HCEC 1CT (cell line): ENCODE data around the gene MFSD1.
A peak's percentile ranks its signal among the peaks of the same experiment; 100 is the strongest.

Experiments
- DNase-seq: peaks from one replicate; pipeline ENCODE4 v3.0.0-alpha.2; 2017

MFSD1 gene, protein sequence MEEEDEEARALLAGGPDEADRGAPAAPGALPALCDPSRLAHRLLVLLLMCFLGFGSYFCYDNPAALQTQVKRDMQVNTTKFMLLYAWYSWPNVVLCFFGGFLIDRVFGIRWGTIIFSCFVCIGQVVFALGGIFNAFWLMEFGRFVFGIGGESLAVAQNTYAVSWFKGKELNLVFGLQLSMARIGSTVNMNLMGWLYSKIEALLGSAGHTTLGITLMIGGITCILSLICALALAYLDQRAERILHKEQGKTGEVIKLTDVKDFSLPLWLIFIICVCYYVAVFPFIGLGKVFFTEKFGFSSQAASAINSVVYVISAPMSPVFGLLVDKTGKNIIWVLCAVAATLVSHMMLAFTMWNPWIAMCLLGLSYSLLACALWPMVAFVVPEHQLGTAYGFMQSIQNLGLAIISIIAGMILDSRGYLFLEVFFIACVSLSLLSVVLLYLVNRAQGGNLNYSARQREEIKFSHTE

DNA sequence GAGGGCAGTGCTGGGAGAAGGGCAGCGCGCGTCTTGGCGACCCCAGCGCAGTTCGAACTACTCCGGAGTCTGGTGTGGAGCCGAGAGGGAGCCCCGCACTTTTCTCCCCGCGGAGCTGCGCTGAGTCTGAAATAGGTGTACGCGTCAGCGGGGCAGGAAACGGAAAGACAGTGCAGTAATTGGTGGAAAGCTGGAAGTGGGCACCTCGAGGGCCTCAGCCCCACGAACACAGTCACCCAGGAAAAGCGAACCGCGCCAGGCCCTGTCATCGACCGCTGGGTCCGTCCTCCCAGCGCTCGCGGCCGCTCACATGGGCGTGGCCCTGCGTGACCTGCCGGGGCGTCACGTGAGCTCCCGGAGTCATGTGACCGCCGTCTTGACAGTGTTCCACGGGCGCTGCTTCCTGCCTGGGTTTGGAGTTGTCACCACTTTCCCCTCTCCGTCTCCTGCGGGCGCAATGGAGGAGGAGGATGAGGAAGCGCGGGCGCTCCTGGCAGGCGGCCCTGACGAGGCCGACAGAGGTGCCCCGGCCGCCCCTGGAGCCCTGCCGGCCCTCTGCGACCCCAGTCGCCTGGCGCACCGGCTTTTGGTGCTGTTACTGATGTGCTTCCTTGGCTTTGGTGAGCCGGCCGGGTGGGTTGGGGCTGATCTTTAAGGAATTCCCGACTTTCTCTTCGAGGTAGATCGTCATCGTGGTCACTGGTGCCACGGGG, at the start of gene MFSD1:
Gene MFSD1 (plus strand): TSS at position 359 of the 713 bp plus-strand sequence. CDS start 99 bp downstream, at position 458.
- DNase-seq = peak; percentile 91

DNA sequence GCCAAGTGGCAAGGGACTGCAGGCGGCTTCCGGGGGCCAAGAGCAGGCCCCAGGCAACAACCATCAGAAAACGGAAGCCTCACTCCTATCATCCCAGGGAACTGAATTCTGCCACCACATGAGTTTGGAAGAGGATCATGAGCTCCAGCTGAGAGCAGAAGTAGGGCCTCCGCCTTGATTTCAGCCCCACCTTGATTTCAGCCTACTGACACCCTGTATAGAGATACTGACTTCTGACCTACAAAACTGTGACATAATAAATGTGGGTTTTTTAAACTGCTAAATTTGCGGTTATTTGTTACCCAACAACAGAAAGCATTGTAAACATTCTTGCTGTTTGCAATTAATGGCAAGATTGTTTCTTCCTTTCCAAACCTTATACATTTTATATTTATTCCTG, 48.0 kb upstream of the MFSD1 start:
- no peak for DNase-seq

DNA sequence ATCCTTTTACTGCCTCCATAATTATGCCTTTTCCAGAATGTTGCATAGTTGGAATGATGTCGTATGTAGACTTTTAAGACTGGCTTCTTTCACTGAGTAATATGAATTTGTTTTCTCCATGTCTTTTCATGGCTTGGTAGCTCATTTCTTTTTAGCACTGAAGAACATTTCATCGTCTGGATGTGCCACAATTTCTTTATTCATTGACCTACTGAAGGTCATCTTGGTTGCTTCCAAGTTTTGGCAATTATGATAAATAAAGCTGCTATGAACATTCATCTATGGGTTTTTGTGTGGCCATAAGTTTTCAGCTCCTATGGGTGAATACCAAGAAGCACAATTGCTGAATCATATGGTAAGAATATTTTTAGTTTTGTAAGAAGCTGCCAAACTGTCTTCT, 46.4 kb upstream of the MFSD1 start:
- no peak for DNase-seq

DNA sequence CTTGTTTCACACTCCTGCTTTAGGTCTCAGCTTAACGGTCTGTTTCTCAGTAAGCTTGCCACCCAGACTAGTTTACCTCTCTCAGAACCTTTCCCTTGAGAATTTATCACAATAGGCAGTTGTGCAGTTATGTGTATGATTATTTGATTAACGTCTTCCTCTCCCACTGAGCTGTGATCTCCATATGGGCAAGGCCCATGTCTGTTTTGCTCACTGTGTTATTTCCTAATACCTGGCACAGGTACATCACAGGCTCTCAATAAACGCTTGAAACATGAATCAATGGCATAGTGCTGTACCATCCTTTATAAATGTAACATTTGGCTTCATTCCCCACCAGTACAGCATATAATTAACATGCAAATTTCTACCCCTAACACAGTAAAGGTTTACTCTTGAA, 40.5 kb upstream of the MFSD1 start:
- no peak for DNase-seq

DNA sequence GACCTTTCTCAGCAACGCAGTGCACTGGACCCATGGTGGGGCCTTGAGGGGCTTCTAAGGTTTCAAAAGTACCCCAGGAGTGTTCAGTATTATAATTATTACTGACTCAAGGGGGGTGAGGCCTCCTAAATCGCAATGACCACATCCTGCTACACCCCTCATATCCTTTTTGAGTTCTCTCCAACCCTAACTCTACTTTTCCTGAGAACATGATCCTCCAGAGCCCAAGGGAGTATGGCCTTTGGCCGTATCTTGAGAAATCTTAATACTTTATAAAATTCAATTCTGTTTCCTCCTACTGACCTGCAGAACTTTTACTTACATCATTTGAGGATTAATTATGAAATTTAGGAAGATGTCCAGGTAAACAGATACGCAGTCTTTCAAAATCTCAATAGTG, 39.2 kb upstream of the MFSD1 start:
- DNase-seq = no peak

DNA sequence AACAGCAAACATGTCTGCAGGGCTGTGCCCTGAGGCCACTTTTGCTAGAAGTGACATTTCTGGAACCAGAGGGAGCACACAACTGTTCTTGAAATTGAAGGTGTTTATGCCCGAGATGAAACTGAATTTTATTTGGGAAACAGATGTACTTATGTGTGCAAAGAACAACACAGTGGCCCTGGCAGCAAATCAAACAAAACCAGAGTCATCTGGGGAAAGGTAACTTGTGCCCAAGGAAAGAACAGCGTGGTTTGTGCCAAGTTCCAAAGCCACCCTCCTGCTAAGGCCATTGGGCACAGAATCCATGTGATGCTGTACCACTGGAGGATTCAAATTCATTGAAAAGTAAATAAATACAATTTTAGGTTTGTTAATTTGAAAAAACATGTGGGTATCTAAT, 38.4 kb upstream of the MFSD1 start:
- no peak for DNase-seq

DNA sequence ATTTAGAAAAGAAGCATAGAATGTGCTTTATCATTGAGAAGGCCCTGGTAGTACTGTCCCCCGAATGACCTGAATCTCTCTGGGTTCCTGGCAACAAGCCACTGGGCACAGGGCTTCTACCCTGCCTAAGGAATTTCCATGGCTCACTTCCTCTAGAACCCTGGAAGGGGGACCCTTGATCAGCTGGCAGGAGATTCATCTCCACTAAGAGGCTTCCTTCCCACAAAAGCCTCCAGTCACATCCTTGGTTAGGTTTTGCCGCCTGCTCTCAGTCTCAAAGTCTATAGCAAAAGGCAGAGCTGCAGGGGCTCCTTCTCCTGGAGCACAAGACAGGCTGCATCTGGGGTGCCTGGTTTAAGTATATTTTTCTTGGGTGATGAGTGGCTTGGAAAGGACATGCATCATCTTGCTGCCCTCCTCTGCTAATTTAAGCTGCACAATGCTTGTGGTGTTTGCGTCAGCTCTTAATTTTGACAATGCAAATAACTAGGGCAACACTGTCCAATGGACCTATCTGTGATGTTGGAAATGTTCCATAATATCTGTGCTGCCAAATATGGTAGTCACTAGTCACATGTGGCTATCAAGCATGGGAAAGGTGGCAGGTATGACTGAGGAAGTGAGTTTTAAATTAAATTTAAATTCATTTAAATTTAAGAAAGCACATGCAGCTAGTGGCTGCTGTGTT, 36.2 kb upstream of the MFSD1 start:
- no peak for DNase-seq

DNA sequence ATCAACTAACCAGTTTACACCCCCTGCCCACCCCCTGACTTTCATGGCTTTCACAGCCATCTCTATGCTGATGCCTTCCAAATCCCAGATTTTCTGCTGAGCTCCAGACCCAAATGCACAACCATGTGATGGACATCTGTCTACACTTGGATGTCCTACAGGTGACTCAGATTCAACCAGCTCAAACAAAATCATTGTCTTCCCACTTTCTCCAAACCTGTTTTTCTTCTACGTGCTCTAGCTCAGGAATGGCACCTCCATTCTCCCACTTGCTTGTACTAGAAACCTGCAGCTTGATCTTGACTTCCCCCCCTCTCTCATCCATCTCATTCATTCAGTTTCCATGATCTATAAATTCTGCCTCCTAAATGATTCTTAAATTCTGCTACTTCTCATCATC, 35.5 kb upstream of the MFSD1 start:
- DNase-seq = no peak

DNA sequence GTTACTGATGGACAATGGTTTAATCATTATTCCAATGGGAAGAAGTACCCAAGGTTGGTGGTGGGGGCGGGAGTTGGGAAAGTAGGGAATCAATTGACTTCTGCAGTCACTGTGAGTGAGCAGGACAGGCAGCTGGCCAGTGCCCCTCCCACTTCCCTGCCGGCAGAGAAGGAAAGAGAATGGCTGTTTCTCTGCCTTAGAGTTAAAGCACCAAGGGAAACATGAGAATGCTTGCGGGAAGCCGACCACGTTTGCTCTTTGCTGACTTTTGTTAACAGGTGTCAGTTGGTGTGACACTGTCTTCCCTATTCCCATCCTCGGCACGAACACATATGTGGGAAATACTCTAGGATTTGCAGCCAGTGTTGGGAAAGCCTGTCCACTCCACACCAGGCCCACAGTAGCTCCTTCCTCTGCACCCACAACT, 33.5 kb upstream of the MFSD1 start:
- peak; percentile 46 for DNase-seq

DNA sequence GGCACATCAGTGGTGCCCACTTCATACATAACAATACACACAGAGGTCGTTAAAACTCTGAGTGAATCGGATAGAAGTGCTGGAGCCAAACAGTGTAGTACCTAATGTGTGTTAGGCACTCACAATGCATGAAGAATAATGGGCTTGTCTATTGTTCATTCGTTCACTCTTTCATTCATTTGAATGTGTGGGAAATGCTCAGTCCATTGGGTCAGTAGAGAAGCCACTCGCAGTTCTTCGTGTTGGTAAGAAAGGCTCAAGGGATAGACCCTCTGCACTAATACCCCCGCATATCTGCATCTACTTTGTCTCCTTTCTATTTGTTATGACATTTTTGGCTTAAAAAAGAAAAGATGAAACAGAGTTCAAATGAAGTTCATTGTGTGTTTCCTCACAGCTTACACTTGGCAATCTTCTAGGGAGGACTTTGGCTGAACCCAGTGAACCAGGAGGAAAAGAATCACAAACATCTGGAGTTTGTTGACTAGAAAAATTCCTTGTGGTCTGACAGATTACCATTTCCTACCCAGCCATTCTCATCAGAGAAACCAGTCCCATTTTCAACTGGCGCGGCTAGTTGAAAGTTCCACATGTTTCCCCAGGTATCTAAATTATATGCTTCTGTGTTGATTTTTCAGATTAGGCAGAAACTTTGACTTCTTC, 32.8 kb upstream of the MFSD1 start:
- peak; percentile 94 for DNase-seq

DNA sequence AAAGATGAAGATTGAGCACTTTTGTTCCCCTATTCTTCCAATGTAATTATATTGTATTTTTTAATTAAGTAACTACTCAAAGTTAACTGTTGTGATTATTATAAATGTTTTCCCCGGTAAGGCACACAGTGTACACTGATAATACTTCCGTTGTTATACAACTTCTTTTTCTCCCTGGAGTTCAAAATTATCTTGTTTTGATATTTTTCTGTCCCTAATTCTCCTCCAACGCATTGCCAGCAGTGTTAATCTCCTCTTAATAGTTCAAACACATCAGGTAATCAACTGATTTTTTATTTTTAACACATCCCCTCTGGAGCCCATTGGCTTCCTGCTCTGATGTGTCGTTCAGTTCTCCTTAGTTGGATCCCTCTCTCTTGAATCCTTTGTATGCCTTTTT, 32.3 kb upstream of the MFSD1 start:
- DNase-seq = peak; percentile 3

DNA sequence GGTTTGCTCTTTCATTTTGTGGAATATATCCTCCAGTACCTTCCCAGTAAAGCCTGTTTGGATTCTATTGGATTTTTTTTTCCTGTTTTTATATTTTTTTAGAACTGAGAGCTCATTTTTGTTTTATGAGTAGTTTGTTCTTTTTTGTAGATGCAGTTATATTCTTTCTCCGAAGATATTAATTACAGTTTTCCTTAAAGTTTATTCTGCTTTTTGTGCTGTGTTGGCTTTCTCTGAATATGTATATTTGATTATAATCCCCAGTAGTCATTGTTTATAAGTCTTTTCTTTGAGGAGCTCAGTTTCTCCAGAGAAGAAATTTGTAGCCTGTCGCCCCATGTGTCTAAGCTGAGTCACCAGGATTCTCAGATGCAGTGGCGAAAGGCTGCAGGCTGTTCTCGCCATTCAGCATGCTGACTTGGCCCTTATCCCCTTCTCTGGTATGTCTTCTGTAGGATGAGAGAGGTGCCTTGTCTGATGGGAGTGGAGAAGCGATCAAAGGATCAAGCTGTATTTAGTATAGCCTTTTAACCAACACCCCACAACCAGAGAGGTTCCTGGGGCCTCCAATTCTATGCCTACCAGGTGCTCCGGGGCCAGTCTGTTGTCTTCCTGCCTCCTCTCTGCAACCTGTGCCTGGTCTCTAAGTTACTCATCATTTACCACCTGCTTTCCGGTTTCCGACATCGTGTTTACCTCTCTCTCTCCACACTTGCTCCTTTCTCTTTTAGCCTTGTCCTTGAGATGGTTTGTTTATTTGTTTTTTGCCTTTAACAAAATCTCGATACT, 31.7 kb upstream of the MFSD1 start:
- peak; percentile 84 for DNase-seq

DNA sequence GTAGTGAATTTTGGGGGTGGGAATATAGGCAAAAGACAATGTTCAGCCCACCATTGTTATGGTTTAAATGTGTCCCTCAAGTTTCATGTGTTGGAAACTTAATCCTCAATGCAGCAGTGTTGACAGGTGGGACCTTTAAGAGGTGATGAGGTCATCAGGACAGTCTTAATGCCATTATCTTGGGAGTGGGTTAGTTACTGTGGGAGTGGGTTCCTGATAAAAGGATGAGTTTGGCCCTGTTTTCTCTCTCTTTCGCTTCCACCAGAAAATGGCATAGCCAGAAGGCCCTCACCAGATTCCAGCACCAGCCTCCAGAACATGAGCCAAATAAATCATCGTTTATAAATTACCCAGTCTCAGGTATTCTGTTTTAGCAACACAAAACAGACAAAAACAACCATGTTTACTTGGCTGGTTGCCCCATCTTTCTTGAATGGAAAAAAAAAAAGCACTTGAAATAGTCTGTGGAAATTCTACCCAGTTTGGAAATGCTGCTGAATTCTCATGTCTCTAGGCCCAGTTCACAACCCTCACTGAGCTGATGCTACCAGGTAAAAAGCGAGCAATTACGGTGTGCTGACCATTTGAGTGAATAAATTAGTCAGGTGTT, 31.0 kb upstream of the MFSD1 start:
- no peak for DNase-seq

DNA sequence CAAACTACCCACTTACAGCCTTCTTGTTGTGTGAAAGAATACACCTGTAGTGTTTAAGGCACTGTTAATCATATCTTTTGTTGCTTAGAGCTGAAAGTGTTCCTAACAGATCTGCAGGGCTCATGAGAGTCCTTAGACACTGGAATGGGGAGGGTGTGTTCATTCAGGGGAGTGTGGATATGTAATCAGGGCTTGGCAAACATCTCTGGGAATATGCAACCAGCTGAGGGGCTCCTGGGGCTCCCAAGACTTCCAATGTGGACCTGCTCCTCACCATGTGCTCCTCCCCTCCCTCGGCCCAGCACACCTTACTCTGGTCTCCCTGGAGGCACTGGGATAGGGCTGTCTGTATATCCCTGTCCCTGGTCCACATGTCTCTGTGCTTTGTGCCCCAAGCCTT, 30.3 kb upstream of the MFSD1 start:
- DNase-seq = no peak

DNA sequence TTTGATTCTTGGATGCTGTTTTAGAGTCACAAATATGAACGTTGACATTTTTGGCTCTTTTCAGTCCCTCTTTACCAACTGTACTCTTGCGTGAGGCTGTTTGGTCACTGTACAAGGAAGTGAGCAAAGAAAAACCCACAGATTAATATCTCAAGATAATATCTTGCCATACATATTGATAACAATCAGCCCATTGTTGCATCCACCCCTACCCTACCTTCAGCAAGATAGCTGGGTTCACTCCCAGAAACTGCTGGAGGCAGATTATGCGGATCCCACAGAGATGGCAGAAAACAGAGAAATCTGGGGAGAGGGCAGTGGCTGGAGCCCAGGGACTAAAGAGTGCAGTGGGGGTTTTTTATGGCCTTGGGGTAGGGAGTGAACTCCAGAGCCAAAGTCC, 29.9 kb upstream of the MFSD1 start:
- DNase-seq = no peak

DNA sequence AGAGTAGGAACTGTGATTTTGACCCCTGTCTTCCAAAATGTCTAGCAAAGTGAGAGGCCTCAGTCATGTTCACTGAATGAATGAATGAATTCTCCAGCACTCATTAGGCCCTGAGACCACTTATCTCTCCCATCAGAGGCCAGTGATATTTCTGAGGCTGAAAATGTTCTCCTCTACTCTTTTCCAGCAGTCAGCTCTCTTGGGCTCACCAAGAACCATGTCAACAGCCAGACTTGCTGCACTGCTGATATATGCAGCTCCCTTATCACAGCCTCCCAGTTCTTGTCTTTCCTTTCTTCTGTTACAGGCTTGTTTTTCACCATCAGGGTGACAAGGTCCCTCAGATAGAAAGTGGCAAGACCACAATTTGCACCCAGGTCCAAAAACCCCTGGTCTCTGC, 28.7 kb upstream of the MFSD1 start:
- DNase-seq = no peak

DNA sequence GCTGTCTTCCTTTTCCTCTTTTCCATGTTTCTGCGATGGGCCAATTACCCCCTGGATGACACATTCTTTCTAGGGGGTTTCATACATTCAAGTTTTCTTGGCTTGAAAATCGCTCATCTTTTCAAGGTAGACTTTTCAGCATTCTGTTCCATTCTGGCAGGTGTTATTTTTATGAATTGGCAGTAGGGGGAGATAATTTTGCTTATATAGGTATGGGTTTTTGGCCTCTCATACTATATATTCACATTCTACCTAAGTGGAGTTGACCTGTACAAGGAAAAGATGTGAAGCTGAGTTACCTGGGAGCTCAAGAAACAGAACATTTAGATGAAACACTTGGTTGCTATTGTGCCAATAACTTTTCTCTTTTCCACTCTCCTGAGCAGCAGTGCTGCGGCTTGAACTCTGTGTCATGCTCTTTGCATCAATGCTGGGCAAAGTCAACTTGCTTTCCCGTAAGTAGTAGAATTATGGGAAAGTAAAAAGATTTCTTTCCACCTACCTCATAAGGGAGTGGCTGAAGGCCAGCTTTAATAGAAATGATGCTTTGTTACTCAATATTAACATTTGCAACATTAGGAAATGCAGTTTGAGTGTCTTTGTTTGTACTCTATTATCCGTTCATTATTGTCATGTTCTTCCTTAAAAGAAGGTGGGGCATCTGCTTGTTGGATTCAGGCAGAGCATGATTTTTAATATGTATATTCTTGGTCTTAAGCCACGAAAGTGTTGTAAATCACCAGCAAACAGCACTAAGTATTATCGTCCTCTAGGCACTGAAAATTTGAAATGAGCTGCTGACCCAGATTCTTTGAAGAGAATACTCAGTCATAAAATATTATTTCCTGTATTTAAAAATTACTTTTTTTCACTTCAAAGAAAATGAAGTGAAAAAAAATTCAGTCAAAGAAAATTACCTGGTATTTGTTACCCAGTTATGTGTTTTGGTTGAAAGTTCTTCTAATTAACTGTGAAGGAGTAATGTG, 27.7 kb upstream of the MFSD1 start:
- DNase-seq = no peak

DNA sequence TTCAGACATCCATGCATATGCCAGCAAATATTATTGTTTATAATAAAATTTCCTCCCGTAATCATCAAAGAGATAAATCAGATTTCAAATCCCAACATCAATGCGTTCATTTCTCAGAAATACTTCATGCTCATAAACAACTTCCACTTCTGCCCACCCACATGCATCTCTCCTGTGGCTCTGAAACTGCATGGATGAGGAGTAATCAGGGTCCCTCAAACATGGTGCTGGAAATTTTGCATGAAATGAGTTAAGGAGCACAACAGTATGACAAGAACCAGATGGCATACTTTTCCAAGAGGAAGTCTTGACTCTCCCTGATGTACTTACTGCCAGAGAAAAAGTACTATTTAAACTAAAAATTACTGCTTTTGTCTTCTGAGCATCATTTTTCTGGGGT, 26.9 kb upstream of the MFSD1 start:
- DNase-seq = no peak

DNA sequence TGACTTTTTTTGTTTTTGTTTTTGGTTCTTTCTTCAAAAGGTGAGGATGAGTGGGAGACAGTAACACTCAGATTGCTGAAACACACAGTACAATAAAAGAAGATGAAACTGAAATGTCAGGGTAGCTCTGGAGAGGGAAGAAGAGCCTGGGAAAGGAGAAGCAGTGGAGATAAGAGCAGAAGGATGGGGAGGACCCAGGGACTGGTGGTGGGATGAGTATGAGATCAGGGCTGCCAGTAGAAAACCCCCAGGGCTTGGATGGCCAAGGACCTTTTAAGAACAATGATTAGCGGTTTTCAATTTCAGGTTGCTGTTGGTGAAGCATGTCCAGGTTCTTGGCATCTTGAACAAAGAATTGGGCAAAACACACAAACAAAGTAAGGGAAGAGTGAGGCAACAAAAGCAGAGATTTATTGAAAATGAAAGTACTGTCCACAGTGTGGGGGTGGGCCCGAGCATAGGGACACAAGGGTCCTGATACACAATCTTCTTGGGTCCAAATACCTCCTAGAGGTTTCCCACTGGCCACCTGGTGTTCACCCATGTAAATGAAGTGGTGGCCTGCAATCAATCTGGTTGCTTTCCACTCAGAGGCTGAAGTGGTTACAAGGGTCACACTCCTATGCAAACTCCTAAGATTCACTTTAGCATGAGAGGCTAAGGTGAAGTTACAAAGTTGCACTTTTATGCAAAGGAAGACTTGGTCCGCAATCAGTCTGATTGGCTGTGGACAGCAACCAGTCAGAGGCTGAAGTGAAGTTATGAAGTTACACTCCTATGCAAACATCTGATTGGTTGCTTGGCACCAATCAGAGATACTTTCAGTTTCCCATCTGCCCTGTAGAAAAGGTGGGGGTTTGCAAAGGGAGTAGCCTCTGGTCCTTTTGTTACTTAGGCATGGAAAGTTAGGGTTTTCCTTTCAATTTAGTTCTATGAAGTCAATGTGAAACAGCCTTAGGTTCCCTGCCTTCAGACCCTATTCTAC, 26.1 kb upstream of the MFSD1 start:
- DNase-seq = no peak
